Muscle layer of duodenum (tissue), 2 donors: Measurements from ENCODE around the gene OSTF1.

ENCODE experiments used
- H3K27ac ChIP-seq: one replicate; pipeline ENCODE4 v1.7.0; 2013; ENCODE audit warnings: mild to moderate bottlenecking, low read length
- H3K27me3 ChIP-seq: one replicate; pipeline ENCODE4 v1.7.0; 2013; ENCODE audit warnings: low read depth, mild to moderate bottlenecking, control low read depth, low read length
- H3K36me3 ChIP-seq, 2 donors: one replicate each; pipeline ENCODE4 v1.7.0; 2013; ENCODE audit warnings: low read length in 2 of 2, control low read depth in 1 of 2, mild to moderate bottlenecking in 1 of 2; ENCODE audit not compliant: insufficient read depth in 2 of 2, control insufficient read depth in 1 of 2
- H3K4me1 ChIP-seq, 2 donors: one replicate each; pipeline ENCODE4 v1.7.0; 2013; ENCODE audit warnings: low read length in 2 of 2, mild to moderate bottlenecking in 2 of 2, control low read depth in 1 of 2, moderate library complexity in 1 of 2; ENCODE audit not compliant: insufficient read depth in 2 of 2, control insufficient read depth in 1 of 2
- H3K4me3 ChIP-seq, 2 donors: one replicate each; pipeline ENCODE4 v1.7.0; 2013; ENCODE audit warnings: low read length in 2 of 2, low read depth in 1 of 2, mild to moderate bottlenecking in 1 of 2
- H3K9me3 ChIP-seq, 2 donors: one replicate each; pipeline ENCODE4 v1.7.0; 2013; ENCODE audit warnings: low read length in 2 of 2, control low read depth in 1 of 2, mild to moderate bottlenecking in 1 of 2; ENCODE audit not compliant: control insufficient read depth in 1 of 2
- donor health status: healthy.

OSTF1 gene

GRCh38 chr9:75086541-75087288, 1.6 kb upstream of the OSTF1 start:
- Histone ChIP-seq H3K36me3 (peaks cover 0 to 2% of the 10 kb centered on the region in 2 donors), H3K4me1 (peaks cover 13 to 30% of the 10 kb centered on the region in 2 donors), H3K27ac (peak overlapping the region; percentile 88), H3K27me3 (no peaks in the 10 kb centered on the region), H3K4me3 (peak overlapping the region; percentile 74 to 88), H3K9me3 (no peaks in the 10 kb centered on the region)

- Histone ChIP-seq H3K27me3 (no peaks in the 10 kb centered on the region), H3K4me1 (peaks cover 13 to 30% of the 10 kb centered on the region in 2 donors), H3K4me3 (peak overlapping the region; percentile 74 to 88), H3K36me3 (no peaks in the 10 kb centered on the region), H3K27ac (peak overlapping the region; percentile 88), H3K9me3 (no peaks in the 10 kb centered on the region)
Measured at GRCh38 chr9:75087289-75087823, 958 bp upstream of the OSTF1 start.

DNA sequence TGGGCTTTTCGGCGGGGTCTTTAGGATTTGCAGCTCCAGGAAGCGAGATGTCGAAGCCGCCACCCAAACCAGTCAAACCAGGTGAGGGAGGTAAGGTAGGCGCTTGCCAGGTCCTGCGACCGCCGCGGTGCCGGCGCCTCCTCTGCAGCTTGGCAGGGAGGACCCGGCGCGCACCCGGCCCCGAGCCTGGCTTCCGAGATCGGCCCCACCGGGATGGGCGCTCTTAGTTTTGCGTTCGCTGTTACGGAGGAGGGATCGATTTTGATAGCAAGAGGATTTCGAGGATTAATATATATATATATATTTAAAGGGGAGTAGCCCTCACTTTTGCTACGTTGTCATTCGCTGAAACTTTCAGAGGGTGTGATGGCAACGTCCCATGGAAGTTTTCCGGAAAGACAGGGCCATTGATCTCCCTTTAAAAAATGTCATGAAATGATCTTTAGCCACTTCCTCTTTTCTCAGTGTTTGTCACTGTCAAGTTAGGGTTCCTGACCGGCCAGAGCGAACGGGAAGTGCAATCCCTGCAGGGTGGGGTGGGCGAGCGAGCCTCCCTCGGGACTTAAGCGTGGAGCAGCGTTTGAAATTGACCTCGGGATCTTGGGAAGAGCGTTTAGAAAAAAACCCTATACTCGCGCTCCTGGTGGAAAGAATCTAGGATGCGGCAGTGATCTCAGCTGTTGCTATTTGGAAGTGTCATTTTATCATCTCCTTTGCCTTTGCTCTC, 495 bp downstream of the OSTF1 start:
- Histone ChIP-seq H3K27ac (peak overlapping the region; percentile 82), H3K4me1 (peaks cover 18 to 30% of the 10 kb centered on the region in 2 donors), H3K9me3 (no peaks in the 10 kb centered on the region), H3K27me3 (no peaks in the 10 kb centered on the region), H3K36me3 (no peaks in the 10 kb centered on the region), H3K4me3 (peak overlapping the region; percentile 86 to 88)

GRCh38 chr9:75089373-75089766, 1.1 kb downstream of the OSTF1 start:
- Histone ChIP-seq H3K4me3 (peak overlapping the region; percentile 86 to 88), H3K27ac (peak overlapping the region; percentile 82), H3K4me1 (peaks cover 19 to 30% of the 10 kb centered on the region in 2 donors), H3K9me3 (no peaks in the 10 kb centered on the region), H3K36me3 (no peaks in the 10 kb centered on the region), H3K27me3 (no peaks in the 10 kb centered on the region)

DNA sequence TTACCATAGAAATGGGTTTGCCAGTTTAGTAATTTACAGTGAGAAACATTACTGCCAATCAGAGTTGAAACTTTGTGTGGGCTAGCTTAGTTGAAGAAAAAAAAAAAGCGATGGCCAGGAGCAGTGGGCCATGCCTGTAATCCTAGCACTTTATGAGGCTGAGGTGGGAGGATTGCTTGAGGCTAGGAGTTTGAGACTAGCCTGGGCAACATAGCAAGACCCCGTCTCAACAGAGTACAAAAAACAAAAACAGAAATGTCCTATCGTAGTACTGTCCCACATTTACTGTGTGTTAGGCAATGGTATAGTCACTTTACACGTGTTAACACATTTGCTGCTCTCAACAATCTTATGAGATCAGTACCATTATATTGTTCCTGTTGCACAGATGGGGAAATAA, 2.3 kb downstream of the OSTF1 start:
- Histone ChIP-seq H3K9me3 (no peaks in the 10 kb centered on the region), H3K36me3 (no peaks in the 10 kb centered on the region), H3K27ac (no peak overlapping the region), H3K4me1 (peaks cover 14 to 30% of the 10 kb centered on the region in 2 donors), H3K4me3 (peak overlapping the region in 1 of 2 donors; percentile 88), H3K27me3 (no peaks in the 10 kb centered on the region)

DNA sequence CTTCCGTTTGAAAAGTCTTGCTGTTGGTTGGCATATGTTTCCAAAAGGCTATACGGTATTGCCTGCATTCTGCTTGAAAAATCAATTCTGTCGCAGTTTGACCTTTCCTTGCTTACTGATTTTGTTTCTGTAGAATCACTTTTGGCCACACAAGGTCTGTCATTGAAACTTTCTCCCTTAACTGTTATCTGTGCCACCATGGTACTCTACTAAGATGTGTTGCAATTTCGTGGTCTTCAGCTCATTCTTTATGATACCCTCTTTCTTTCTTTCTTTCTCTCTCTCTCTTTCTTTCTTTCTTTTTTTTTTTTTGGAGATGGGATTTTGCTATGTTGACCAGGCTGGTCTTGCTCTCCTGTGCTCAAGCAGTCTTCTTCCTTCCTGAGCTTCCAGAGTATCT, 4.5 kb downstream of the OSTF1 start:
- no peak overlapping the region for H3K4me3 ChIP-seq
- peaks cover 6 to 19% of the 10 kb centered on the region in 2 donors for H3K4me1 ChIP-seq

DNA sequence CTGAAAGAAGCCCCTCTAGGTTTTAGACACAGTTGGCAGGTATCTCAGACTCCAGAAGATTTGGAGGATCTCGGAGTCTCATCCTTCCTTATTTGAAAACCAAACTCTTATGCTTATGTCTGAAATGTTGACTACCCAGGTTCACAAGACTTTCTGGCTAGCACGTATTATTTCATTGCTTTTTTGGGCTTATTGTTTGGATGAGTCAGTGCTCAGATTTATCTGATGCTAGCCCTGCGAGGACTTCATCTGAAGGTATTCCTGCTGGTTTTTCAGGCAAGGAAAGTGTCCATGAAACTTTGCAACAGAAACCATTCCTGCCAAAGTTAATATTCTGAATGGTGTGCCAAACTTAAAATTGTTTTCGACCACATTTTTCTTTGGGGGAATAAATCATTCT, 8.5 kb downstream of the OSTF1 start:
- Histone ChIP-seq H3K36me3 (no peaks in the 10 kb centered on the region), H3K9me3 (no peaks in the 10 kb centered on the region), H3K27me3 (no peaks in the 10 kb centered on the region), H3K27ac (no peak overlapping the region), H3K4me1 (peaks cover 3 to 6% of the 10 kb centered on the region in 2 donors), H3K4me3 (no peak overlapping the region)

More for the DNA sequence above, 4.5 kb downstream of the OSTF1 start:
- Histone ChIP-seq H3K36me3 (no peaks in the 10 kb centered on the region), H3K27me3 (no peaks in the 10 kb centered on the region), H3K9me3 (no peaks in the 10 kb centered on the region), H3K27ac (no peak overlapping the region)

GRCh38 chr9:75101004-75101588, 12.8 kb downstream of the OSTF1 start:
- Histone ChIP-seq H3K4me3 (no peak overlapping the region), H3K36me3 (no peaks in the 10 kb centered on the region), H3K27ac (no peak overlapping the region), H3K9me3 (no peaks in the 10 kb centered on the region), H3K4me1 (peaks cover 0 to 3% of the 10 kb centered on the region in 2 donors), H3K27me3 (no peaks in the 10 kb centered on the region)

DNA sequence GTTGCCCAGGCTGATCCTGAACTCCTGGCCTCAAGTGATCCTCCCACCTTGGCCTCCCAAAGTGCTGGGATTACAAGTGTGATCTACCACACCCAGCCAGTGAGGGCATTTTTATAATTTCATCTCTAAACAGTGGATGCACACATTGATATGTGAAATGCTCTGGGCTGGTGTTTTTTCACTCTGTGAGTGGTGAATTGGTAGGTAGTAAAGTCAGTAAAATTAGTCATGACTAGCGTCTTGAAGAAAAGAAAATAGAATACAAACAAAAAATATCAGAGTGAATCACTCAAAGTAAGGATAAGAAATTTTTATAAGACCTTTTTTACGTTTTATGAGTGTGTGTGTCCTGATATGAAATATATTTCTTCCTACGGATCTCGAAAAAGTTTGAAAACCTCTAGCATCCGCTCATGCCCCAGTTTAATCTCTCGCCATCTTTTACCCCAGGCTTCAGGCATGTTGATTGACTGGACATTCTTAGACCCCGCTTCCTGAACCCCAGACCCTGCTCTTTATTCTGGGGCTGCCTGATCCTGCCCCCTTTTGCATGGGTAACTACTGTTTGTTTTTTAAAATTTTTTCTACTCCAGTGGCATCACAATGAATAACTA, 14.0 kb downstream of the OSTF1 start:
- H3K9me3 ChIP-seq, result no peaks in the 10 kb centered on the region
- H3K36me3 ChIP-seq, result no peaks in the 10 kb centered on the region
- H3K27ac ChIP-seq, result no peak overlapping the region
- peaks cover 0 to 3% of the 10 kb centered on the region in 2 donors for H3K4me1 ChIP-seq
- H3K4me3 ChIP-seq, result no peak overlapping the region
- no peaks in the 10 kb centered on the region for H3K27me3 ChIP-seq

DNA sequence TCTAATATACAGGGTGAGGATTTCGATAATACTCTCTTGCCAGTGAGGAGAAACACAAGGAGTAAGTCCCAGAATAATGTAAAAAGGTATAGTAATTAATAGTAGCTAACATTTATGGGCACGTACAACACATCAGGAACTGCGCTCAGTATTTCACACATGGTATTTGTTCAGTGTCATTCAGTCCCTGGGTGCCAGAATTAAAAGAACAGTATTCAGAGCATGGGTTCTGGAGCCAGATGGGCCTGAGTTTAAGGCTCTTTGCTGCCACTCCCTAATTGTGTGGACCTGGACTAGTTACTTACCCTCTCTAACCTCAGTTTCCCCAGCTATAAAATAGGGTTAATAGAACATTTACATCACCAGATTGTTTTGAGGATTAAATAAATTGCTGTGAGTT, 16.3 kb downstream of the OSTF1 start:
- no peak overlapping the region for H3K27ac ChIP-seq
- H3K9me3 ChIP-seq, result no peaks in the 10 kb centered on the region
- no peak overlapping the region for H3K4me3 ChIP-seq
- H3K27me3 ChIP-seq, result no peaks in the 10 kb centered on the region
- H3K36me3 ChIP-seq, result no peaks in the 10 kb centered on the region
- peaks cover 0 to 3% of the 10 kb centered on the region in 2 donors for H3K4me1 ChIP-seq

- H3K4me1 ChIP-seq, result peaks cover 0 to 3% of the 10 kb centered on the region in 2 donors
- H3K27ac ChIP-seq, result no peak overlapping the region
- H3K4me3 ChIP-seq, result no peak overlapping the region
Measured at GRCh38 chr9:75105019-75105540, 16.8 kb downstream of the OSTF1 start.

More at GRCh38 chr9:75105019-75105540, 16.8 kb downstream of the OSTF1 start:
- no peaks in the 10 kb centered on the region for H3K36me3 ChIP-seq
- H3K27me3 ChIP-seq, result no peaks in the 10 kb centered on the region
- no peaks in the 10 kb centered on the region for H3K9me3 ChIP-seq
